HCT116 (cell line): ENCODE results near the gene MUCL1. TPM values are rescaled to one million over a fixed set of nuclear protein-coding genes. Genes with fewer than 3 reads are reported as not detected.

Experiments used
- ATAC-seq: fragments of 200-7000 bp; cut with Tn5 transposase; 2 replicates; pipeline ENCODE4 v1.9.1; 2020; ENCODE audit warnings: mild to moderate bottlenecking, moderate library complexity
- BruUV-seq: library from RNA; stranded (reverse); fragments of 400-500 nt; replicated peaks from 2 replicates; lab custom pipeline; 2021; lab: Mats Ljungman, UMichigan
- CTCF ChIA-PET: fragments of 300-600 bp; sonication (Branson Sonifier 250); formaldehyde crosslinking; loops from one replicate; lab custom pipeline; 2021; ENCODE audit warnings: antibody characterized with exemption; lab: Charles Lee
- POLR2A ChIA-PET: fragments of 300-600, 350-600 bp; sonication (Branson Sonifier 250); formaldehyde crosslinking; loops from one replicate; lab custom pipeline; 2021; ENCODE audit warnings: antibody characterized with exemption; lab: Charles Lee
- RAD21 ChIA-PET, 2 experiments: fragments of 300-600 bp; sonication (Branson Sonifier 250); formaldehyde crosslinking; loops; one replicate each; lab custom pipeline; 2023; ENCODE audit warnings: low total read pairs in 2 of 2; ENCODE audit not compliant: uncharacterized antibody in 2 of 2, unreplicated experiment in 2 of 2, low non-redundant PET in 1 of 2; lab: Charles Lee
- DNase-seq: peaks from one replicate; pipeline ENCODE4 v3.0.0-alpha.2; 2010; ENCODE audit warnings: low read depth, low spot score
- H2AFZ ChIP-seq: fragments of 200-600 bp; shearing (Covaris generic), sonication (generic); 2 replicates; pipeline ENCODE4 v1.6.1; 2017; ENCODE audit warnings: low read depth, mixed run types, mixed read lengths, antibody characterized with exemption, low read length; ENCODE audit not compliant: poor library complexity, severe bottlenecking
- H3K27ac ChIP-seq: 2 replicates; pipeline ENCODE4 v1.5.1; 2012; ENCODE audit warnings: low read depth, low read length
- H3K27me3 ChIP-seq: fragments of 200-600 bp; sonication (generic); 2 replicates; pipeline ENCODE4 v1.6.1; 2016; ENCODE audit warnings: mixed run types, low read length, mixed read lengths; ENCODE audit not compliant: insufficient read depth
- H3K36me3 ChIP-seq, 2 experiments: fragments of 200-500 bp in 1 of 2; fragments of 200-600 bp in 1 of 2; sonication (Bioruptor generic) in 1 of 2; sonication (generic) in 1 of 2; 2 replicates each; pipeline versions ENCODE4 v1.5.1 to v1.6.1; 2014 to 2016; ENCODE audit warnings: low read length in 2 of 2, inconsistent platforms in 1 of 2, mixed read lengths in 1 of 2, mixed run types in 1 of 2; ENCODE audit not compliant: insufficient read depth in 2 of 2, control insufficient read depth in 1 of 2
- H3K4me1 ChIP-seq, 2 experiments: fragments of 200-600 bp in 1 of 2; sonication (generic) in 1 of 2; 2 replicates each; pipeline versions ENCODE4 v1.5.1 to v1.6.1; 2012 to 2017; ENCODE audit warnings: low read length in 2 of 2, inconsistent platforms in 1 of 2, mild to moderate bottlenecking in 1 of 2, mixed read lengths in 1 of 2, mixed run types in 1 of 2, moderate library complexity in 1 of 2; ENCODE audit not compliant: insufficient read depth in 2 of 2, control insufficient read depth in 1 of 2
- H3K4me2 ChIP-seq: fragments of 200-600 bp; sonication (generic); 2 replicates; pipeline ENCODE4 v1.6.1; 2017; ENCODE audit warnings: mixed run types, low read length, mixed read lengths
- H3K4me3 ChIP-seq, 2 experiments: fragments of 200-600 bp in 1 of 2; sonication (generic) in 1 of 2; replicated peaks in 1 of 2; 2 replicates each; pipeline ENCODE4 v1.5.1; 2011 to 2016; ENCODE audit warnings: low read length in 2 of 2, control low read depth in 1 of 2, low read depth in 1 of 2, mild to moderate bottlenecking in 1 of 2, mixed read lengths in 1 of 2, mixed run types in 1 of 2
- H3K79me2 ChIP-seq: fragments of 200-600 bp; sonication (generic); 2 replicates; pipeline ENCODE4 v1.6.1; 2017; ENCODE audit warnings: mild to moderate bottlenecking, mixed run types, low read length, moderate library complexity, mixed read lengths; ENCODE audit not compliant: insufficient read depth
- H3K9ac ChIP-seq: fragments of 200-600 bp; sonication (generic); 2 replicates; pipeline ENCODE4 v1.6.1; 2016; ENCODE audit warnings: low read length, mixed read lengths
- H3K9me2 ChIP-seq: fragments of 200-600 bp; sonication (generic), shearing (Covaris generic); 2 replicates; pipeline ENCODE4 v1.6.1; 2017; ENCODE audit warnings: mixed run types, mild to moderate bottlenecking, moderate library complexity; ENCODE audit not compliant: insufficient read depth
- H3K9me3 ChIP-seq, 2 experiments: fragments of 200-500 bp in 1 of 2; fragments of 200-600 bp in 1 of 2; sonication (Bioruptor generic) in 1 of 2; sonication (generic) in 1 of 2; 2 replicates each; pipeline ENCODE4 v1.6.1; 2014 to 2017; ENCODE audit warnings: low read length in 2 of 2, mixed read lengths in 2 of 2, inconsistent platforms in 1 of 2, low read depth in 1 of 2, mild to moderate bottlenecking in 1 of 2, mixed run types in 1 of 2, moderate library complexity in 1 of 2; ENCODE audit not compliant: control insufficient read depth in 1 of 2, insufficient read depth in 1 of 2
- H4K20me1 ChIP-seq: fragments of 200-600 bp; sonication (generic), shearing (Covaris generic); 2 replicates; pipeline ENCODE4 v1.6.1; 2017; ENCODE audit warnings: mixed run types, mild to moderate bottlenecking, moderate library complexity; ENCODE audit not compliant: insufficient read depth
- ELF1 ChIP-seq: IDR thresholded peaks from 2 replicates; pipeline ENCODE4 v1.6.1; 2012; ENCODE audit warnings: low read depth, borderline replicate concordance
- EZH2 ChIP-seq: fragments of 200-600 bp; sonication (generic); IDR thresholded peaks from 2 replicates; pipeline ENCODE4 v1.6.1; 2017; ENCODE audit warnings: antibody characterized with exemption, mixed run types
- intact Hi-C: fragments of 100-400 bp; cut with micrococcal nuclease; formaldehyde crosslinking; loops from 2 replicates; pipeline ENCODE4 v1.10.0; 2022
- total RNA-seq: library from RNA; stranded (reverse); gene quantifications from one replicate; pipeline ENCODE4 v1.2.1, GENCODE V29; 2021; ENCODE audit not compliant: unreplicated experiment
- TF ChIP-seq, protein P1 (sequence below): IDR thresholded peaks from 2 replicates; pipeline ENCODE4 v1.6.1; 2012; ENCODE audit warnings: low read depth
- TF ChIP-seq, protein P2 (sequence below), 3 experiments: fragments of 200-600 bp in 1 of 3; sonication (generic) in 1 of 3; IDR thresholded peaks in 2 of 3; conservative IDR thresholded peaks in 1 of 3; 2 replicates each; pipeline ENCODE4 v1.5.1; 2012 to 2017; ENCODE audit warnings: low read depth in 2 of 3, low read length in 2 of 3, antibody characterized with exemption in 1 of 3, borderline replicate concordance in 1 of 3, control low read depth in 1 of 3, mild to moderate bottlenecking in 1 of 3, mixed read lengths in 1 of 3, mixed run types in 1 of 3, moderate library complexity in 1 of 3; ENCODE audit not compliant: insufficient read depth in 1 of 3

MUCL1 gene
- total RNA-seq, 1 experiment from 2014 or later = not detected

DNA sequence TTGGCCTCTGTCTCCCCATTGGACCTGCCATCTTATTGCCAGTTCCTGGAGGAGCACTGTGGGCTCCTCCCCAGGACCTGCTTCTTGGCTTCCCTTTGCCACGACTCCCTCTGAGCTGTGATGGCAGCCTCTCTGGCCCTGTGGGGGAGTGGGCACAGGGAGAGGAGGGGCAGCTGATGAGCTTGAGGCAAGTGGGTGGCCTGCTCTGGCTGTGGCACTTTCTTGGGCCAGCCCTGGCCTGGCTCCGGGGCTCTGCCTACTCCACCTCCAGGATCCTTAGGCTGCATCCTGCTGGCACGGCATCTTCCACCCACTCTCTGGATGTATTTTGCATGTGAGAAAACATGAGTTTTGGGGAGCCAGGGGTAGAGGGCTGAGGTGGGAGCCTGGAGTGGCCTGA lies 32.6 kb upstream of the MUCL1 start (continued):
- TF ChIP-seq, protein P1, sequence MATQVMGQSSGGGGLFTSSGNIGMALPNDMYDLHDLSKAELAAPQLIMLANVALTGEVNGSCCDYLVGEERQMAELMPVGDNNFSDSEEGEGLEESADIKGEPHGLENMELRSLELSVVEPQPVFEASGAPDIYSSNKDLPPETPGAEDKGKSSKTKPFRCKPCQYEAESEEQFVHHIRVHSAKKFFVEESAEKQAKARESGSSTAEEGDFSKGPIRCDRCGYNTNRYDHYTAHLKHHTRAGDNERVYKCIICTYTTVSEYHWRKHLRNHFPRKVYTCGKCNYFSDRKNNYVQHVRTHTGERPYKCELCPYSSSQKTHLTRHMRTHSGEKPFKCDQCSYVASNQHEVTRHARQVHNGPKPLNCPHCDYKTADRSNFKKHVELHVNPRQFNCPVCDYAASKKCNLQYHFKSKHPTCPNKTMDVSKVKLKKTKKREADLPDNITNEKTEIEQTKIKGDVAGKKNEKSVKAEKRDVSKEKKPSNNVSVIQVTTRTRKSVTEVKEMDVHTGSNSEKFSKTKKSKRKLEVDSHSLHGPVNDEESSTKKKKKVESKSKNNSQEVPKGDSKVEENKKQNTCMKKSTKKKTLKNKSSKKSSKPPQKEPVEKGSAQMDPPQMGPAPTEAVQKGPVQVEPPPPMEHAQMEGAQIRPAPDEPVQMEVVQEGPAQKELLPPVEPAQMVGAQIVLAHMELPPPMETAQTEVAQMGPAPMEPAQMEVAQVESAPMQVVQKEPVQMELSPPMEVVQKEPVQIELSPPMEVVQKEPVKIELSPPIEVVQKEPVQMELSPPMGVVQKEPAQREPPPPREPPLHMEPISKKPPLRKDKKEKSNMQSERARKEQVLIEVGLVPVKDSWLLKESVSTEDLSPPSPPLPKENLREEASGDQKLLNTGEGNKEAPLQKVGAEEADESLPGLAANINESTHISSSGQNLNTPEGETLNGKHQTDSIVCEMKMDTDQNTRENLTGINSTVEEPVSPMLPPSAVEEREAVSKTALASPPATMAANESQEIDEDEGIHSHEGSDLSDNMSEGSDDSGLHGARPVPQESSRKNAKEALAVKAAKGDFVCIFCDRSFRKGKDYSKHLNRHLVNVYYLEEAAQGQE = no peak
- no peak for TF ChIP-seq EZH2

DNA sequence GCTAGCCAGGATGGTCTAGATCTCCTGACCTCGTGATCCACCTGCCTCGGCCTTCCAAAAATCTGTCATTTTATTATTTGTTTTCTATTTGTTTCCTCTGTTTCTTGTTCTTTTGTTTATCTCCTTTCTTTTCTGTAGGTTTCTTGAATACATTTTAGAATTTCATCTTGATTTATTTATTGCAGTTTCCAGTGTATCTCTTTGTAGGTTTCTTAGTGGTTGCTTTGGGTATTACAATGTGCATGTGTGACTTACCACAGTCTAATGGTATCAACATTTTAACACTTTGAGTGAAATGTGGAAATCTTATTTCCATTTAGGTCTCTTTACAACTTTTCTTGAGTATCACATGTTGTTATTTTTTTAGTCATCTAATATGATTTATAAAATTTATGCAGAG lies 29.9 kb upstream of the MUCL1 start:
- H3K36me3 ChIP-seq = no peaks in the 10 kb centered on the region
- H3K4me1 ChIP-seq = no peaks in the 10 kb centered on the region
- no peaks in the 10 kb centered on the region for H3K9me3 ChIP-seq
- H4K20me1 ChIP-seq = no peaks in the 10 kb centered on the region
- CTCF ChIA-PET = no interaction called here
- peaks cover 3% of the 10 kb centered on the region; the same call in 1 of the 2 replicates for H3K27me3 ChIP-seq
- BruUV-seq = no TSS peak
- intact Hi-C loops = no loop called here
- DNase-seq = peak; percentile 1
- TF ChIP-seq ELF1 = no peak
- TF ChIP-seq, protein P2, sequence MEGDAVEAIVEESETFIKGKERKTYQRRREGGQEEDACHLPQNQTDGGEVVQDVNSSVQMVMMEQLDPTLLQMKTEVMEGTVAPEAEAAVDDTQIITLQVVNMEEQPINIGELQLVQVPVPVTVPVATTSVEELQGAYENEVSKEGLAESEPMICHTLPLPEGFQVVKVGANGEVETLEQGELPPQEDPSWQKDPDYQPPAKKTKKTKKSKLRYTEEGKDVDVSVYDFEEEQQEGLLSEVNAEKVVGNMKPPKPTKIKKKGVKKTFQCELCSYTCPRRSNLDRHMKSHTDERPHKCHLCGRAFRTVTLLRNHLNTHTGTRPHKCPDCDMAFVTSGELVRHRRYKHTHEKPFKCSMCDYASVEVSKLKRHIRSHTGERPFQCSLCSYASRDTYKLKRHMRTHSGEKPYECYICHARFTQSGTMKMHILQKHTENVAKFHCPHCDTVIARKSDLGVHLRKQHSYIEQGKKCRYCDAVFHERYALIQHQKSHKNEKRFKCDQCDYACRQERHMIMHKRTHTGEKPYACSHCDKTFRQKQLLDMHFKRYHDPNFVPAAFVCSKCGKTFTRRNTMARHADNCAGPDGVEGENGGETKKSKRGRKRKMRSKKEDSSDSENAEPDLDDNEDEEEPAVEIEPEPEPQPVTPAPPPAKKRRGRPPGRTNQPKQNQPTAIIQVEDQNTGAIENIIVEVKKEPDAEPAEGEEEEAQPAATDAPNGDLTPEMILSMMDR (IDR thresholded peaks at IDR 0.05 in 2 of 3, conservative IDR thresholded peaks at IDR 0.05 in 1 of 3; ENCODE audit: borderline replicate concordance in 1 of 3, insufficient read depth in 1 of 3, low read depth in 2 of 3, low read length in 2 of 3) = peak in 2 of 3 experiments; percentile 50 to 59; a peak in 4 of 6 replicates
- TF ChIP-seq, all 23 proteins: peak for 1
- POLR2A ChIA-PET = no interaction called here
- no peak overlapping the region for H3K9ac ChIP-seq
- no peak overlapping the region for H3K4me2 ChIP-seq
- H3K79me2 ChIP-seq = no peaks in the 10 kb centered on the region
- H3K27ac ChIP-seq = no peak overlapping the region
- H3K9me2 ChIP-seq = no peaks in the 10 kb centered on the region
- H3K4me3 ChIP-seq = no peak overlapping the region
- H2AFZ ChIP-seq = no peak overlapping the region
- RAD21 ChIA-PET = no interaction called here
- peak; percentile 66; the same call in 1 of the 2 replicates for ATAC-seq
